OCI-LY3 (cell line): ENCODE measurements around the gene MAGI1.

Experiments used
- H2AFZ ChIP-seq: fragments of 200-600, 300-600 bp; shearing (Covaris generic); 2 replicates; pipeline ENCODE4 v1.6.0; 2014; ENCODE audit warnings: antibody characterized with exemption, low read depth, low read length
- H3K27ac ChIP-seq: fragments of 200-600, 300-600 bp; sonication (generic); 2 replicates; pipeline ENCODE4 v1.5.1; 2014; ENCODE audit warnings: mild to moderate bottlenecking, low read length, moderate library complexity, mixed read lengths
- H3K27me3 ChIP-seq: fragments of 200-600, 300-600 bp; sonication (generic); 2 replicates; pipeline ENCODE4 v1.6.1; 2014; ENCODE audit warnings: low read depth, low read length, mixed read lengths
- H3K36me3 ChIP-seq: fragments of 200-600, 300-600 bp; sonication (generic); replicated peaks from 2 replicates; pipeline ENCODE3; 2014; ENCODE audit warnings: low read depth, low read length, mixed read lengths
- H3K4me1 ChIP-seq: fragments of 300-600, 200-600 bp; sonication (generic); 2 replicates; pipeline ENCODE4 v1.6.1; 2014; ENCODE audit warnings: low read length, mixed read lengths
- H3K4me2 ChIP-seq: fragments of 200-600, 300-600 bp; sonication (generic); 2 replicates; pipeline ENCODE4 v1.6.1; 2014; ENCODE audit warnings: low read length, mixed read lengths
- H3K4me3 ChIP-seq: fragments of 300-600, 200-600 bp; sonication (generic); 2 replicates; pipeline ENCODE4 v1.5.1; 2014; ENCODE audit warnings: antibody characterized with exemption, mild to moderate bottlenecking, low read length, moderate library complexity
- H3K79me2 ChIP-seq: fragments of 300-600, 200-600 bp; shearing (Covaris generic); 2 replicates; pipeline ENCODE4 v1.6.1; 2014; ENCODE audit warnings: mild to moderate bottlenecking, low read length, mixed read lengths
- H3K9ac ChIP-seq: fragments of 300-600, 200-600 bp; shearing (Covaris generic); 2 replicates; pipeline ENCODE4 v1.6.0; 2014; ENCODE audit warnings: mild to moderate bottlenecking, low read length, moderate library complexity
- H3K9me3 ChIP-seq: fragments of 200-600, 300-600 bp; shearing (Covaris generic); 2 replicates; pipeline ENCODE4 v1.6.1; 2014; ENCODE audit warnings: low read length, mixed read lengths; ENCODE audit not compliant: insufficient read depth
- H4K20me1 ChIP-seq: fragments of 200-600, 300-600 bp; sonication (generic); 2 replicates; pipeline ENCODE4 v1.6.1; 2016; ENCODE audit warnings: low read length, mixed read lengths; ENCODE audit not compliant: insufficient read depth
- EZH2phosphoT487 ChIP-seq: fragments of 200-600 bp; shearing (Covaris generic); IDR thresholded peaks from 2 replicates; pipeline ENCODE4 v1.6.1; 2018; ENCODE audit warnings: antibody characterized with exemption, mixed run types, low read depth
- TF ChIP-seq, protein P1 (sequence below): fragments of 200-600, 300-600 bp; sonication (generic); IDR thresholded peaks from 2 replicates; pipeline ENCODE4 v1.5.1; 2014; ENCODE audit warnings: antibody characterized with exemption, low read length, low read depth

MAGI1 gene

DNA sequence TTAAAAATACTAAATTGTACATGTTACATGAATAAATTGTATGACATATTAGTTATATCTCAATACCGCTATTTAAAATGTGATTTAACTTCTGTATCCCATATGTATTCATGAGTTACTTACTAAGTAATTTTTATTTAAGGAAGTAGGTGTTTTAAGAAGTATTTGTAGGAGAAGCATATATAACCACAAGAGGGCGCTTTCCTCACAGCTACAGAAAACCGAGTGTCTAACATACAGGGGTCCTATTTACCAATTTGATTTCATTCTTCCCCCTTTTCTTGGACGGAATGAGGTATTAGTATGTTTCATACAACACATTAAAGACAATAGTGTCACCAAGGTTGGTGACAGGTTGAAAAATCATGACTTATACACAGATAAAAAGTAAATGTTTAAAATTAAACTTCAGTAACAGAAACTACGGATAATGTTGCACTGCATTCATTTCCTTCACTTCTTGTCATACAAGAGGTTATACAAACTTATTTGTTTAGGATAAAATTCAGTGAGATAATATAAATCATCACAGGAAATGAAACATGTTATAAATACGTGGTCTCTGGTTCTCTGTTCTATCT lies 253.6 kb downstream of the MAGI1 start:
- Histone ChIP-seq H3K9ac (no peak overlapping the region), H3K27me3 (peaks cover 6% of the 10 kb centered on the region; the same call in 1 of the 2 replicates), H4K20me1 (no peaks in the 10 kb centered on the region), H3K36me3 (no peaks in the 10 kb centered on the region), H2AFZ (no peak overlapping the region; the same call in 1 of the 2 replicates), H3K27ac (no peak overlapping the region), H3K9me3 (no peaks in the 10 kb centered on the region), H3K4me1 (no peaks in the 10 kb centered on the region), H3K4me2 (no peak overlapping the region), H3K79me2 (no peaks in the 10 kb centered on the region), H3K4me3 (no peak overlapping the region)
- no peak for TF ChIP-seq EZH2phosphoT487
- TF ChIP-seq, protein P1, sequence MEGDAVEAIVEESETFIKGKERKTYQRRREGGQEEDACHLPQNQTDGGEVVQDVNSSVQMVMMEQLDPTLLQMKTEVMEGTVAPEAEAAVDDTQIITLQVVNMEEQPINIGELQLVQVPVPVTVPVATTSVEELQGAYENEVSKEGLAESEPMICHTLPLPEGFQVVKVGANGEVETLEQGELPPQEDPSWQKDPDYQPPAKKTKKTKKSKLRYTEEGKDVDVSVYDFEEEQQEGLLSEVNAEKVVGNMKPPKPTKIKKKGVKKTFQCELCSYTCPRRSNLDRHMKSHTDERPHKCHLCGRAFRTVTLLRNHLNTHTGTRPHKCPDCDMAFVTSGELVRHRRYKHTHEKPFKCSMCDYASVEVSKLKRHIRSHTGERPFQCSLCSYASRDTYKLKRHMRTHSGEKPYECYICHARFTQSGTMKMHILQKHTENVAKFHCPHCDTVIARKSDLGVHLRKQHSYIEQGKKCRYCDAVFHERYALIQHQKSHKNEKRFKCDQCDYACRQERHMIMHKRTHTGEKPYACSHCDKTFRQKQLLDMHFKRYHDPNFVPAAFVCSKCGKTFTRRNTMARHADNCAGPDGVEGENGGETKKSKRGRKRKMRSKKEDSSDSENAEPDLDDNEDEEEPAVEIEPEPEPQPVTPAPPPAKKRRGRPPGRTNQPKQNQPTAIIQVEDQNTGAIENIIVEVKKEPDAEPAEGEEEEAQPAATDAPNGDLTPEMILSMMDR, result peak; percentile 93

DNA sequence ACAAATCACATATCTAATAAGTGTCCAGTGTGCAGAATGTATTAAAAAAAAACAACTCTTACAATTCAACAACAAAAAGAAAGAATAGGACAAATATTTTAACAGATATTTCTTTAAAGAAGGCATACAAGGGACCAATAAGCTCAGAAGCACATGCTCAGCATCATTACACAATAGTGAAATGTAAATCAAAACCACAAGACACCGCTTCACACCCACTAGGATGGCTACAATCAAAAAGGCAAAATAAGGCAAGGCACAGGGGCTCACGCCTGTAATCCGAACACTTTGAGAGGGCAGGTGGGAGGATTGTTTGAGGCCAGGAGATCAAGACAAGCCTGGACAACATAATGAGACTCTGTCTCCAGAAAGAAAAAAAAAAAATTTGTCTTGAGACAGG lies 255.6 kb downstream of the MAGI1 start:
- Histone ChIP-seq H3K4me2 (no peak overlapping the region), H4K20me1 (no peaks in the 10 kb centered on the region), H2AFZ (no peak overlapping the region), H3K4me1 (no peaks in the 10 kb centered on the region), H3K27ac (no peak overlapping the region), H3K27me3 (peaks cover 7% of the 10 kb centered on the region; the same call in 1 of the 2 replicates), H3K9me3 (no peaks in the 10 kb centered on the region), H3K36me3 (no peaks in the 10 kb centered on the region), H3K79me2 (no peaks in the 10 kb centered on the region), H3K9ac (no peak overlapping the region), H3K4me3 (no peak overlapping the region)
- TF ChIP-seq, protein P1, result no peak

DNA sequence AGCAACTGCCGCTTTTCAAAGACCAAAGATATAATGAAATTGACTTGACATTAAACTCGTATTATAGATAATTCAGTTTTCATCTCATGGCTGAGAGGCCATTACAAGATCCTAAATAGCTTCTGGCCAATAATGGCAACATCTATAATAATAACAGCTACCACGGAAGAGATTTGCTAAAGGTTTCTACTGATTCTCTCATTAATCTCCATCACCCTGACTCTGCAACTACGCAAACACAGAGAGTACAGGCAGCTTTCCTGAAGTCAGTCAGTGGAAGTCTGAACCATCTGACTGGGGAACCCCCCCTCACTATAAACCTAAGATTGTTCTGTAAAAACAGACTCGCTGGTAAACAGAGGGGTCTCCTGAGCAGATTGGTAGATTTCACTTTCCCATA lies 257.1 kb downstream of the MAGI1 start:
- Histone ChIP-seq H3K9ac (no peak overlapping the region), H3K9me3 (no peaks in the 10 kb centered on the region)

DNA sequence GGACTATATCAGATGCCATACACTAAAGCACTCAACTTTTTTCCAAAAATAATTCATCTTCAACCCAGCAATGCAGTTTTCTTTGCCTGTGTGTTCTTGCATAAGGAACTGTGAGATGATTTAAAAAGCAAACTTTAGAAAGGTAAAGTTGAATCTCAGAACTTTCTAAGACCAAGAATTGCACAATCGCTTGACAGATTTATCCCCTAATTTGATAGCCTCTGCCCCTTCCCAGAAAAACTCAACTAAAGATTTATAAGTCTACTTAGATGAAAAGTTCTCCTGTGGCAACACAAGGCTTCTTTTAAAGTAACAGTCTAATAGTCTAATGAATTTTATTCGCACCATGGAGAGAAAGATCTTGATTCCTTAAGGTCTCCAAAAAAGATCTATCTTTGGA lies 259.3 kb downstream of the MAGI1 start:
- Histone ChIP-seq H4K20me1 (no peaks in the 10 kb centered on the region), H3K27me3 (peaks cover 4% of the 10 kb centered on the region; the same call in 1 of the 2 replicates), H3K36me3 (no peaks in the 10 kb centered on the region), H3K4me1 (no peaks in the 10 kb centered on the region), H3K9me3 (no peaks in the 10 kb centered on the region), H3K9ac (no peak overlapping the region), H3K4me2 (no peak overlapping the region), H3K79me2 (no peaks in the 10 kb centered on the region), H3K27ac (no peak overlapping the region), H2AFZ (no peak overlapping the region), H3K4me3 (no peak overlapping the region)
- TF ChIP-seq EZH2phosphoT487, result no peak
- TF ChIP-seq, protein P1, result no peak

More for the DNA sequence above, 257.1 kb downstream of the MAGI1 start:
- Histone ChIP-seq H3K4me2 (no peak overlapping the region), H3K79me2 (no peaks in the 10 kb centered on the region), H3K36me3 (no peaks in the 10 kb centered on the region), H3K4me1 (no peaks in the 10 kb centered on the region), H3K27ac (no peak overlapping the region), H3K4me3 (no peak overlapping the region), H2AFZ (no peak overlapping the region), H3K27me3 (peaks cover 4% of the 10 kb centered on the region; the same call in 1 of the 2 replicates), H4K20me1 (no peaks in the 10 kb centered on the region)
- no peak for TF ChIP-seq EZH2phosphoT487
- TF ChIP-seq, protein P1, result no peak
